IMR-90 (cell line): ENCODE results near the gene CACNA2D3. TPM values are rescaled to one million over a fixed set of nuclear protein-coding genes. Genes with fewer than 3 reads are reported as not detected.
A peak's percentile ranks its signal among the peaks of the same experiment; 100 is the strongest.

ENCODE experiments used
- ATAC-seq: fragments of 200-7000 bp; cut with Tn5 transposase; 2 replicates; pipeline ENCODE4 v1.9.1; 2020; ENCODE audit warnings: low read depth, mild to moderate bottlenecking, moderate library complexity
- BruUV-seq: library from RNA; stranded (reverse); fragments of 400-500 nt; replicated peaks from 2 replicates; lab custom pipeline; 2021; lab: Mats Ljungman, UMichigan
- CTCF ChIA-PET: fragments of 300-600 bp; formaldehyde crosslinking; extraction: SDS; loops from one replicate; lab custom pipeline; 2021; ENCODE audit warnings: antibody characterized with exemption; lab: Yijun Ruan, JAX
- POLR2A ChIA-PET: fragments of 300-600 bp; sonication (Branson Sonifier 250); formaldehyde crosslinking; loops from one replicate; lab custom pipeline; 2022; ENCODE audit warnings: antibody characterized with exemption; ENCODE audit not compliant: unreplicated experiment; lab: Charles Lee
- DNase-seq: peaks from one replicate; pipeline ENCODE4 v3.0.0; 2013
- H2AFZ ChIP-seq: replicated peaks from 2 replicates; pipeline ENCODE3; 2013; ENCODE audit warnings: low read length, mild to moderate bottlenecking; ENCODE audit not compliant: poor library complexity
- H2AK5ac ChIP-seq: 2 replicates; pipeline ENCODE4 v1.6.1; 2013; ENCODE audit warnings: low read depth, low read length, inconsistent platforms
- H2AK9ac ChIP-seq: replicated peaks from 2 replicates; pipeline ENCODE3; 2013; ENCODE audit warnings: mild to moderate bottlenecking, low read depth, low read length, moderate library complexity; ENCODE audit not compliant: poor library complexity
- H2BK120ac ChIP-seq: 2 replicates; pipeline ENCODE4 v1.6.1; 2013; ENCODE audit warnings: low read depth, low read length, inconsistent platforms
- H2BK15ac ChIP-seq: 3 replicates; pipeline ENCODE4 v1.6.1; 2013; ENCODE audit warnings: low read depth, low read length, inconsistent platforms
- H2BK20ac ChIP-seq: 2 replicates; pipeline ENCODE4 v1.6.1; 2013; ENCODE audit warnings: low read depth, mild to moderate bottlenecking, inconsistent platforms, low read length, moderate library complexity
- H2BK5ac ChIP-seq: 2 replicates; pipeline ENCODE4 v1.6.1; 2013; ENCODE audit warnings: mild to moderate bottlenecking, low read depth, low read length, inconsistent platforms; ENCODE audit not compliant: poor library complexity, severe bottlenecking
- H3K14ac ChIP-seq: replicated peaks from 2 replicates; pipeline ENCODE4 v1.6.1; 2013; ENCODE audit warnings: low read depth, low read length, inconsistent platforms
- H3K18ac ChIP-seq: 2 replicates; pipeline ENCODE4 v1.6.1; 2013; ENCODE audit warnings: low read depth, low read length, control low read depth
- H3K23ac ChIP-seq: 2 replicates; pipeline ENCODE4 v1.6.1; 2013; ENCODE audit warnings: low read depth, low read length, inconsistent platforms
- H3K27ac ChIP-seq: 2 replicates; pipeline ENCODE4 v1.5.1; 2013; ENCODE audit warnings: mild to moderate bottlenecking, control low read depth, low read length; ENCODE audit not compliant: insufficient read depth
- H3K27me3 ChIP-seq: 2 replicates; pipeline ENCODE4 v1.6.1; 2013; ENCODE audit warnings: low read length; ENCODE audit not compliant: control insufficient read depth, insufficient read depth
- H3K36me3 ChIP-seq: 2 replicates; pipeline ENCODE4 v1.6.1; 2013; ENCODE audit warnings: low read length, mixed read lengths; ENCODE audit not compliant: control insufficient read depth, insufficient read depth
- H3K4ac ChIP-seq: 2 replicates; pipeline ENCODE4 v1.6.1; 2013; ENCODE audit warnings: low read depth, low read length, inconsistent platforms
- H3K4me1 ChIP-seq: 2 replicates; pipeline ENCODE4 v1.6.1; 2013; ENCODE audit warnings: low read length, mixed read lengths; ENCODE audit not compliant: control insufficient read depth, insufficient read depth
- H3K4me2 ChIP-seq: 2 replicates; pipeline ENCODE4 v1.6.1; 2013; ENCODE audit warnings: low read depth, mild to moderate bottlenecking, control low read depth, low read length, moderate library complexity
- H3K4me3 ChIP-seq: 2 replicates; pipeline ENCODE4 v1.5.1; 2013; ENCODE audit warnings: low read depth, mild to moderate bottlenecking, control low read depth, low read length, moderate library complexity; ENCODE audit not compliant: insufficient read depth
- H3K56ac ChIP-seq: 2 replicates; pipeline ENCODE4 v1.6.1; 2013; ENCODE audit warnings: low read length, inconsistent platforms; ENCODE audit not compliant: insufficient read depth; ENCODE audit errors: extremely low read depth
- H3K79me1 ChIP-seq, 2 experiments: 2 replicates each; pipeline ENCODE4 v1.6.1; 2013; ENCODE audit warnings: low read length in 2 of 2, inconsistent platforms in 1 of 2, low read depth in 1 of 2
- H3K9ac ChIP-seq: 2 replicates; pipeline ENCODE4 v1.6.1; 2013; ENCODE audit warnings: low read depth, low read length, control low read depth
- H3K9me1 ChIP-seq: 2 replicates; pipeline ENCODE4 v1.6.1; 2013; ENCODE audit warnings: low read length, inconsistent platforms; ENCODE audit not compliant: insufficient read depth
- H3K9me3 ChIP-seq: 2 replicates; pipeline ENCODE4 v1.6.1; 2013; ENCODE audit warnings: low read length; ENCODE audit not compliant: control insufficient read depth, insufficient read depth
- H4K20me1 ChIP-seq: 2 replicates; pipeline ENCODE4 v1.6.1; 2013; ENCODE audit warnings: low read length, inconsistent platforms; ENCODE audit not compliant: insufficient read depth
- H4K5ac ChIP-seq: 2 replicates; pipeline ENCODE4 v1.6.1; 2013; ENCODE audit warnings: mild to moderate bottlenecking, low read depth, low read length, control low read depth
- H4K8ac ChIP-seq, 2 experiments: 2 replicates each; pipeline ENCODE4 v1.6.1; 2013; ENCODE audit warnings: low read depth in 2 of 2, low read length in 2 of 2, control low read depth in 1 of 2, inconsistent platforms in 1 of 2
- H4K91ac ChIP-seq: 2 replicates; pipeline ENCODE4 v1.6.1; 2013; ENCODE audit warnings: low read depth, low read length, inconsistent platforms; ENCODE audit not compliant: insufficient read depth
- BHLHE40 ChIP-seq: fragments of 150-350 bp; IDR thresholded peaks from 2 replicates; pipeline ENCODE4 v1.6.1; 2016; ENCODE audit warnings: mild to moderate bottlenecking, low read depth, low read length
- FOS ChIP-seq: fragments of 150-350 bp; IDR thresholded peaks from 2 replicates; pipeline ENCODE4 v1.6.1; 2016; ENCODE audit warnings: low read depth, low read length
- MAFK ChIP-seq: IDR thresholded peaks from 2 replicates; pipeline ENCODE4 v1.6.1; 2012; ENCODE audit warnings: low read depth, low read length, improper control_type of control experiment
- MAZ ChIP-seq: IDR thresholded peaks from 2 replicates; pipeline ENCODE4 v1.6.1; 2012; ENCODE audit warnings: low read depth, mild to moderate bottlenecking, low read length, improper control_type of control experiment, moderate library complexity, borderline replicate concordance
- POLR2A ChIP-seq: IDR thresholded peaks from 2 replicates; pipeline ENCODE4 v1.6.1; 2012; ENCODE audit warnings: mild to moderate bottlenecking, low read depth, low read length
- RCOR1 ChIP-seq: IDR thresholded peaks from 2 replicates; pipeline ENCODE4 v1.6.1; 2012; ENCODE audit warnings: mild to moderate bottlenecking, low read length, improper control_type of control experiment; ENCODE audit not compliant: insufficient replicate concordance
- RFX5 ChIP-seq: IDR thresholded peaks from 2 replicates; pipeline ENCODE4 v1.8.0; 2012; ENCODE audit warnings: low read depth, mild to moderate bottlenecking, low read length, moderate library complexity
- WGBS, 2 experiments: methylation state at CpG; one replicate each; pipeline versions ENCODE4 v1.1.5 to v1.1.7; 2013; ENCODE audit warnings: missing lambda C conversion rate in 2 of 2; ENCODE audit not compliant: insufficient read length in 1 of 2; ENCODE audit errors: extremely low coverage in 2 of 2; 5-methylcytosine and 5-hydroxymethylcytosine counted together
- dilution Hi-C: fragments of 300-500 bp; cut with HindIII; formaldehyde crosslinking; loops from one replicate; pipeline ENCODE4 v1.14.3; 2018; ENCODE audit warnings: low sequenced_read_pairs; ENCODE audit not compliant: unreplicated experiment
- in situ Hi-C: fragments of 300-500 bp; cut with MboI; formaldehyde crosslinking; loops from 3 replicates; pipeline ENCODE4 v1.14.3; 2019; ENCODE audit warnings: low sequenced_read_pairs, inconsistent platforms, mixed read lengths
- intact Hi-C: fragments of 100-400 bp; cut with micrococcal nuclease; formaldehyde crosslinking; loops from 2 replicates; pipeline ENCODE4 v1.10.0; 2022
- polyA plus RNA-seq, 3 experiments: library from polyadenylated mRNA; depleted of rRNA; stranded (reverse); fragments of >200 nt; gene quantifications; 2 replicates each; pipeline ENCODE4 v1.2.3, GENCODE V29; 2012; ENCODE audit warnings: low replicate concordance in 1 of 3
- total RNA-seq: library from RNA; depleted of rRNA; stranded (reverse); fragments of >200 nt; gene quantifications from 2 replicates; pipeline ENCODE4 v1.2.3, GENCODE V29; 2012
- TF ChIP-seq, protein P1 (sequence below): fragments of 150-350 bp; IDR thresholded peaks from 2 replicates; pipeline ENCODE4 v1.6.1; 2017; ENCODE audit warnings: mild to moderate bottlenecking, antibody characterized with exemption, low read length, low read depth
- TF ChIP-seq, protein P2 (sequence below): fragments of 150-350 bp; IDR thresholded peaks from 2 replicates; pipeline ENCODE4 v1.6.1; 2016; ENCODE audit warnings: low read depth, mild to moderate bottlenecking, low read length, moderate library complexity, borderline replicate concordance

CACNA2D3 gene
- total and polyA plus RNA-seq, 2 of the 4 experiments (the other 2 are of a cell fraction), result 0.36 to 0.41 TPM

DNA sequence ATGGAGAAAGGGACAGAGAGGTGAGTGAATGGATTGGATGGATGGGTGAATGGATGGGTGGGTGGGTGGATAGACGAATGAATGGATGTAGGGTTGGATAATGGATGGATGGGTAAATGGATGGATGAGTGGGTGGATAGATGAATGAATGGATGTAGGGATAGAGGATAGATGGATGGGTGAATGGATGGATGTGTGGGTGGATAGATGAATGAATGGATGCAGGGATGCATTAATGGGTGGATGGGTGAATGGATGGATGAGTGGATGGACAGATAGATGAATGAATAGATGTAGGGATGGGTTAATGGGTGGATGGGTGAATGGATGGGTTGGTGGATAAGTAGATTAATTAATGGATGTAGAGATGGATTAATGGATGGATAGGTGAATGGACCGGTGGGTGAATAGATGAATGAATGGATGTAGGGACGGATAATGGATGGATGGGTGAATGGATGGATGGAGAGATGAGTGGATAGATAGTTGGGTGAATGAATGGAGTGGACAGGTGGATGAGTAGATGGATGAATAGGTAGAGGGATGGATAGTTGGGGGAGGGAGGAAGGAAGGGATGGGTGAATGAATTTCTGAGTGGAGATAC lies 28.6 kb downstream of the CACNA2D3 start:
- no peak overlapping the region for H4K91ac ChIP-seq
- H3K4ac ChIP-seq, result no peak overlapping the region
- CTCF ChIA-PET, result no interaction called here
- H2AFZ ChIP-seq, result no peak overlapping the region
- H3K18ac ChIP-seq, result no peak overlapping the region
- H3K27ac ChIP-seq, result no peak overlapping the region
- no peak for TF ChIP-seq RCOR1
- TF ChIP-seq MAZ, result no peak
- TF ChIP-seq FOS, result no peak
- TF ChIP-seq MAFK, result no peak
- no peak for TF ChIP-seq POLR2A
- TF ChIP-seq, protein P1, sequence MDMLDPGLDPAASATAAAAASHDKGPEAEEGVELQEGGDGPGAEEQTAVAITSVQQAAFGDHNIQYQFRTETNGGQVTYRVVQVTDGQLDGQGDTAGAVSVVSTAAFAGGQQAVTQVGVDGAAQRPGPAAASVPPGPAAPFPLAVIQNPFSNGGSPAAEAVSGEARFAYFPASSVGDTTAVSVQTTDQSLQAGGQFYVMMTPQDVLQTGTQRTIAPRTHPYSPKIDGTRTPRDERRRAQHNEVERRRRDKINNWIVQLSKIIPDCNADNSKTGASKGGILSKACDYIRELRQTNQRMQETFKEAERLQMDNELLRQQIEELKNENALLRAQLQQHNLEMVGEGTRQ, result no peak
- no peak for TF ChIP-seq BHLHE40
- TF ChIP-seq, protein P2, sequence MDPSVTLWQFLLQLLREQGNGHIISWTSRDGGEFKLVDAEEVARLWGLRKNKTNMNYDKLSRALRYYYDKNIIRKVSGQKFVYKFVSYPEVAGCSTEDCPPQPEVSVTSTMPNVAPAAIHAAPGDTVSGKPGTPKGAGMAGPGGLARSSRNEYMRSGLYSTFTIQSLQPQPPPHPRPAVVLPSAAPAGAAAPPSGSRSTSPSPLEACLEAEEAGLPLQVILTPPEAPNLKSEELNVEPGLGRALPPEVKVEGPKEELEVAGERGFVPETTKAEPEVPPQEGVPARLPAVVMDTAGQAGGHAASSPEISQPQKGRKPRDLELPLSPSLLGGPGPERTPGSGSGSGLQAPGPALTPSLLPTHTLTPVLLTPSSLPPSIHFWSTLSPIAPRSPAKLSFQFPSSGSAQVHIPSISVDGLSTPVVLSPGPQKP, result no peak
- no peak for TF ChIP-seq RFX5
- no peak overlapping the region for H3K4me3 ChIP-seq
- no peak overlapping the region for H2AK9ac ChIP-seq
- H2AK5ac ChIP-seq, result no peak overlapping the region
- no TSS peak for BruUV-seq
- H3K9me1 ChIP-seq, result no peaks in the 10 kb centered on the region
- H2BK5ac ChIP-seq, result peak overlapping the region; percentile 65
- DNase-seq (no peak), ATAC-seq (no peak)
- no peak overlapping the region for H4K5ac ChIP-seq
- no peak overlapping the region for H3K23ac ChIP-seq
- dilution Hi-C loops (no loop called here), intact Hi-C loops (no loop called here), in situ Hi-C loops (no loop called here)
- no peak overlapping the region for H3K14ac ChIP-seq
- no peak overlapping the region for H3K9ac ChIP-seq
- no peak overlapping the region for H2BK120ac ChIP-seq
- H3K27me3 ChIP-seq, result no peaks in the 10 kb centered on the region
- 41 to 100% methylated on average over 3 of the region's 3 CpGs for WGBS, 2 experiments
- no peak overlapping the region for H2BK15ac ChIP-seq
- no peak overlapping the region for H3K4me2 ChIP-seq
- H3K79me1 ChIP-seq, result no peaks in the 10 kb centered on the region
- no peak overlapping the region for H3K56ac ChIP-seq
- H3K4me1 ChIP-seq, result no peaks in the 10 kb centered on the region
- H4K20me1 ChIP-seq, result no peaks in the 10 kb centered on the region
- peaks cover 17% of the 10 kb centered on the region; the same call in 1 of the 2 replicates for H3K9me3 ChIP-seq
- H4K8ac ChIP-seq, result no peak overlapping the region
- no peaks in the 10 kb centered on the region for H3K36me3 ChIP-seq
- POLR2A ChIA-PET, result no interaction called here
- no peak overlapping the region for H2BK20ac ChIP-seq
